Measurements from ENCODE around the gene IL10RB. TPM values are rescaled to one million over a fixed set of nuclear protein-coding genes. Genes with fewer than 3 reads are reported as not detected.

Gene IL10RB
- total RNA-seq, 1 experiment from 2014 or later = 18.2 TPM

- Mint-ChIP-seq H3K27me3 (ENCODE audit: unreplicated experiment) (no peaks in the 10 kb centered on the region), H3K4me1 (ENCODE audit: low read depth, unreplicated experiment) (no peaks in the 10 kb centered on the region), H3K4me3 (ENCODE audit: low read depth, unreplicated experiment) (no peak overlapping the region), H3K9me3 (ENCODE audit: low read depth, unreplicated experiment) (no peaks in the 10 kb centered on the region), H3K36me3 (ENCODE audit: insufficient read depth, unreplicated experiment) (peaks cover 4% of the 10 kb centered on the region), H3K27ac (ENCODE audit: unreplicated experiment) (no peak overlapping the region)
- no TSS peak for BruUV-seq (replicated peaks)
- no peak for TF ChIP-seq CTCF (IDR thresholded peaks at IDR 0.05; ENCODE audit: unreplicated experiment)
- intact Hi-C loops (cut with micrococcal nuclease; ENCODE audit: unreplicated experiment) = loop anchor here (10.0 kb wide), 1 partner anchor 63 kb away; the partner anchor contains the start of gene IL10RB
- DNase-seq = no peak
- CTCF ChIA-PET = interaction anchor here (1.1 kb wide), 1 partner anchor 12 kb away, joined by 4 read pairs; no protein-coding TSS in a partner anchor
Measured at GRCh38 chr21:33327792-33328433, 61.7 kb downstream of the IL10RB start.

- CTCF ChIA-PET = no interaction called here
- Mint-ChIP-seq H3K4me1 (ENCODE audit: low read depth, unreplicated experiment) (no peaks in the 10 kb centered on the region), H3K4me3 (ENCODE audit: low read depth, unreplicated experiment) (no peak overlapping the region), H3K27ac (ENCODE audit: unreplicated experiment) (no peak overlapping the region), H3K9me3 (ENCODE audit: low read depth, unreplicated experiment) (peaks cover 2% of the 10 kb centered on the region), H3K36me3 (ENCODE audit: insufficient read depth, unreplicated experiment) (peaks cover 4% of the 10 kb centered on the region), H3K27me3 (ENCODE audit: unreplicated experiment) (no peaks in the 10 kb centered on the region)
- no peak for TF ChIP-seq CTCF (IDR thresholded peaks at IDR 0.05; ENCODE audit: unreplicated experiment)
- DNase-seq = no peak
- intact Hi-C loops (cut with micrococcal nuclease; ENCODE audit: unreplicated experiment) = no loop called here
- no TSS peak for BruUV-seq (replicated peaks)
Measured at GRCh38 chr21:33330726-33331125, 64.6 kb downstream of the IL10RB start.

GRCh38 chr21:33332143-33332542 lies 66.0 kb downstream of the IL10RB start:
- Mint-ChIP-seq H3K4me3 (ENCODE audit: low read depth, unreplicated experiment) (no peak overlapping the region), H3K4me1 (ENCODE audit: low read depth, unreplicated experiment) (no peaks in the 10 kb centered on the region), H3K36me3 (ENCODE audit: insufficient read depth, unreplicated experiment) (peaks cover 4% of the 10 kb centered on the region), H3K9me3 (ENCODE audit: low read depth, unreplicated experiment) (peaks cover 2% of the 10 kb centered on the region), H3K27ac (ENCODE audit: unreplicated experiment) (no peak overlapping the region), H3K27me3 (ENCODE audit: unreplicated experiment) (no peaks in the 10 kb centered on the region)
- DNase-seq = no peak
- intact Hi-C loops (cut with micrococcal nuclease; ENCODE audit: unreplicated experiment) = no loop called here
- no peak for TF ChIP-seq CTCF (IDR thresholded peaks at IDR 0.05; ENCODE audit: unreplicated experiment)
- no TSS peak for BruUV-seq (replicated peaks)
- CTCF ChIA-PET = interaction anchor here (0.5 kb wide), 1 partner anchor 31 kb away, joined by 4 read pairs; no protein-coding TSS in a partner anchor

- no peak overlapping the region for H3K4me3 Mint-ChIP-seq (ENCODE audit: low read depth, unreplicated experiment)
- CTCF ChIA-PET = interaction anchor here (0.7 kb wide), 1 partner anchor 255 kb away, joined by 3 read pairs; no protein-coding TSS in a partner anchor
- no peak for DNase-seq
- peaks cover 2% of the 10 kb centered on the region for H3K9me3 Mint-ChIP-seq (ENCODE audit: low read depth, unreplicated experiment)
- intact Hi-C loops (cut with micrococcal nuclease; ENCODE audit: unreplicated experiment) = no loop called here
- H3K4me1 Mint-ChIP-seq (ENCODE audit: low read depth, unreplicated experiment) = no peaks in the 10 kb centered on the region
- no peaks in the 10 kb centered on the region for H3K27me3 Mint-ChIP-seq (ENCODE audit: unreplicated experiment)
- peaks cover 4% of the 10 kb centered on the region for H3K36me3 Mint-ChIP-seq (ENCODE audit: insufficient read depth, unreplicated experiment)
- BruUV-seq (replicated peaks) = no TSS peak
- no peak overlapping the region for H3K27ac Mint-ChIP-seq (ENCODE audit: unreplicated experiment)
- no peak for TF ChIP-seq CTCF (IDR thresholded peaks at IDR 0.05; ENCODE audit: unreplicated experiment)
Measured at GRCh38 chr21:33334191-33334590, 68.0 kb downstream of the IL10RB start.
